Activated gamma-delta T cell (primary cell): ENCODE results near the gene ZNF277.
"Not testable (repeated sequence)": the region's sequence is repeated elsewhere in the genome, so short reads cannot be mapped to it uniquely, and the experiment has no call there.

Experiments used
- DNase-seq: peaks from one replicate; lab custom pipeline; 2025; lab: John Stamatoyannopoulos, UW

ZNF277 gene

DNA sequence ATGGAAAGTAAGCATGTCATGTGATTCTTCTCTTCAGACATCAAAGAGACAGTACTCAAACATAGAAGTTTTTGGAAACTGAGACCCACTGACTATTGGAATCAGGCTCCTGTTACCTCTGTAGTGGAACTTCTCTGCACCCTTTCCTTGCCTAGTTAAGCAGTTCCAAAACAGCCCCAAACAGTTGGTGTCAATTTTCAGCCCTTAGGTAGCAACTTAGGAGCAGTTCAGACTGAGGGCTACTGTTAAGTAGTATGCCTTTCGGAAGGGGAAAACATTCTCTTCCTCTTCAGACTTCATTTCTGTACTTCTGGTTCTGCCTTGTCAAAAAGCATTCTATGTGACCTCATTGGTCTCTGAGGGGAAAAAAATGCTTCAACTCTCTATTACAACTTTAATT is 85.7 kb downstream of the ZNF277 start:
- no peak for DNase-seq

- no peak for DNase-seq
These were observed 86.9 kb downstream of the ZNF277 start for GRCh38 chr7:112293416-112293815.

GRCh38 chr7:112296432-112296831 is 89.9 kb downstream of the ZNF277 start:
- DNase-seq = no peak

GRCh38 chr7:112297681-112298080 is 91.2 kb downstream of the ZNF277 start:
- no peak for DNase-seq

DNA sequence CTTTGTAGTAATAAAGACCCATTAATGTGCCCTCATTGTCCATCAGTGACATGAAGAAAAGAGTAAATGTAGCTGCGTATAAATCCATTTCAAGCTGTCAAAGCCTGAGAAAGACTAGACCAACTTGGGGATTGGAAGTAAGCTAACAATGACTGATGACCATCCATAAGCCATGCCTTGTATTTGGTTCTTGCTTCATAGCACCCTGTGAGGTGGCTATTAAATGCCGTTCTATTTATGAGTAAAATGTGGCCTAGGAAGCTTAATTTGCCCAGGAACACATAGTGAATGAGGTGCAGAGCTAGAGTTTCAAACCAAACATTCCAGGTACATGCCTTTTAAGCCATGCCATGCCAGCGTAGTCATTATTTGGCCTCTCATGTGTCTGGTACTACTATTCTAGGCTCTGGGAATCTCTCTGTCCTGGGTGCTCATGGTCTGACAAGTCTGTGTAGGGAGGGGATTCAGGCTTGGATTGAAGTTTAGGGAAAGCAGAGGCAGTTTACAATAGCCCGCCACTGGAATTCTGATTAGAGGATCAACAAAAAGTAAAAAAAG is 92.1 kb downstream of the ZNF277 start:
- no peak for DNase-seq

- no peak for DNase-seq
These were observed 93.6 kb downstream of the ZNF277 start for GRCh38 chr7:112300072-112300471.

DNA sequence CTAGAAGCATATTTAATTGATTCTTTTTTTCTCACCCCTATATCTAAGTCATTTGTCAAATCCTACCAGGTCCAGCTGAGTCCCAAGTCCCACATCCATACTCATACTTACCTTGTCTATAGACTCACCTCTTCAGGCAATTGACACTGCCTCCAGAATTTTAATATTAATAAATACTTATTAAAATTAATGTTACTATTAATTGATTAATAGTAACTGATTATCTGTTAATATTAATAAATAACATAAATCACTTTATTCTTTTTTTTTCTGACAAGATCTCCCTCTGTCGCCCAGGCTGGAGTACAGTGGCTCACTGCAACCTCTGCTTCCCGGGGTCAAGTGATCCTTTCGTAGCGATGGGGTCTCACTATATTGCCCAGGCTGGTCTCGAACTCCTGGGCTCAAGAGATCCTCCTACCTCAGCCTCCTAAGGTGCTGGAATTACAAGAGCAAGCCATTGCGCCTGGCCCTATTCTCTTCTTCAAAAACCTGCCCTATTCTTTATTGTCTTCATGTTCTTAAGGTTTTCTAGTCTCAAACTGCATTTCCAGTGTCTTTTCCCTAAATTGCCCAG is 94.4 kb downstream of the ZNF277 start:
- DNase-seq = no peak

DNA sequence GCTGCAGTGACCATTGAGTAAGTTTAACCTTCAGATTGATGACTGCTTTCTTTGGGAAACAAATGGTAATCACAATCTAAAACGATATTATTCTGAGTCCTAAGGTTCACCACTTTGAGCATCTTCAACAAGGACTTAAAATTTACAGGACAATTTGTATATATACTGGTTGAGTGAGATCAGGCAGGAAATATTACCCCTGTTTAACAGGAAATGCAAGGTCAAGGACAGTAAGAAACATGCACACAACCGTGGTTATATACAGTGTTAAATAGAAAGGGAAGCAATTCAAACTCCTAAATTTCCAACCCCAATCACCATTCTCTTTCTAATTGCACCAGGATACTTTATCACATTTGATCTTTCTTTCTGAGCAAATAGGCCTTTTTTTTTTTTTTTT is 96.1 kb downstream of the ZNF277 start:
- no peak for DNase-seq

GRCh38 chr7:112306903-112307302 is 100.4 kb downstream of the ZNF277 start:
- DNase-seq = no peak

GRCh38 chr7:112307506-112307905 is 101.0 kb downstream of the ZNF277 start:
- DNase-seq = no peak

- no peak for DNase-seq
These were observed 102.5 kb downstream of the ZNF277 start for GRCh38 chr7:112308974-112309373.

GRCh38 chr7:112316803-112317202 is 110.3 kb downstream of the ZNF277 start:
- DNase-seq = not testable (repeated sequence)

DNA sequence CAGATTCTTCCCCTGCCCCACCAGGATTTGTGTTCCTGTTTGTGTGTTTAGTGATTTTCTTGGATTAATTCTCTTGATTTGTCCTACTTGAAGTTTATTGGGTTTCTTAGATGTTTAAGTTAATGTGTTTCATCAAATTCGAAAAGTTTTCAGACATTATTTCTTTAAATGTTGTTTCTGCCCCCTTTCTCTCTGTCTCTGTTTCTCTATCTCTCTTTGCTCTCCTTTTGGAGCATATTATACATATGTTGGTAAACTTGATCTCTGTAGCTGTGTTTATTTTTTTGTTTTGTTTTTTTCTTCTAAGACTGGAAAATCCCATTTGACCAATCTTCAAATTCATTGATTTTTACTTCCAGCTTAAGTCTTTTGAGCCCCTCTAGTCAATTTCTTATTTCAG is 115.6 kb downstream of the ZNF277 start:
- DNase-seq = no peak

- DNase-seq = no peak
These were observed 121.1 kb downstream of the ZNF277 start for GRCh38 chr7:112327566-112327965.

DNA sequence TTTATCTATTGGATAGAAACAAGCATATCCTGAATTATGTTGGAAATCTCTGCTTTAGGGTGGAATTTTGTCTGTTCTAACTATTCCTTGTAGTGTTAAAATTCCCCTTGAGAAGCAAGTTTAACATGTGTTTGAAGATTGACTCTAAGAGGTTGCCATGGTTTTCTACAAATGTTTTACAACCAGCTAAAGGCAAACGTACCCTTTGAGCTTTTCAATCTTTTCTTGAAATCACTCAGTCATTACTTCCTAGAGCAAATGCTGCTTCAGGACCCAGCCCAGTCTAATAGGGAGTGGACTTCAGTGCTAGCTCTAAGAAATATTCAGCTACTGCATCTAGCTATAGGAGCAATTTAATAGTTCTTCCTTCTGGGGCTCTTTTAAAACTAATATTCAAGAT is 125.0 kb downstream of the ZNF277 start:
- DNase-seq = no peak

DNA sequence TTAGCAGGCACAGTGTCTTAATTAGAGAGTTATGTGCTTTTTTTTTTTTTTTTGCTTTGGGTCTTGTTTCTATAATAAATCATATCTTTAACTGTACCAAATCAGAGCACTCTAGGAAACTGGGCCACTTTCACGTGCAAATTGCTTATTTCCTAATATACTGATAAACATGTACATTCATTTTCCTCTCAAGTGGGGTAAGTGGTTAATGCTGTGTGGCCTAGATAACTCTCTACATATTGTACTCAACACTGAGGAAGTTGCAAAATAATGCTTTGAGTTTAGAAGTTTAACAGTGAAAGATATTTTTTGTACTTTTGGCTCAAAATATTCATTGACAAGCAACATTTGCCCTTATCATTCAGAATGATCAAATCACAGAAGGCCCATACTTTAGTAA is 127.9 kb downstream of the ZNF277 start:
- no peak for DNase-seq

DNA sequence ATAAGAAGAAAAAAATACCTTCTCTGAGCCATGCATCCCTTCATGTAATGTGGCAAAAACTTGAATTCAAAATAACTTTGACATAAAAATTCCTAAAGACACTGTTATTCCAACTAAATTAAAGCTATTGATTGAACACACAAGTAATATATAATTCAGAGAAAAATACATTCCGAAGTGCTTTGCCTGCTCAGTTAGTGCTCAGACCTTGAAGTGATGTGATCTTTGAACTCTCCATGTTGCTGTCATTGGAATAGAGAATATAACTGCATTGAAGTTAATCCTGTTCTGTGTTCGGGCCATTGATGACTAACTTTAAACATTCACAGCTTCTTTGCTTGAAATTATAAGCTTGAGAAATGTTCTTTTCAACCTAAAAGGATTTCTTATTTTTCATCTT is 129.8 kb downstream of the ZNF277 start:
- no peak for DNase-seq

- no peak for DNase-seq
These were observed 130.6 kb downstream of the ZNF277 start for GRCh38 chr7:112336936-112337576.

- DNase-seq = no peak
These were observed 131.4 kb downstream of the ZNF277 start for GRCh38 chr7:112337892-112338291.

- no peak for DNase-seq
These were observed 132.3 kb downstream of the ZNF277 start for GRCh38 chr7:112338786-112339185.

- no peak for DNase-seq
These were observed 135.0 kb downstream of the ZNF277 start for GRCh38 chr7:112341464-112341863.

GRCh38 chr7:112346381-112347060 is 140.0 kb downstream of the ZNF277 start:
- DNase-seq = no peak

DNA sequence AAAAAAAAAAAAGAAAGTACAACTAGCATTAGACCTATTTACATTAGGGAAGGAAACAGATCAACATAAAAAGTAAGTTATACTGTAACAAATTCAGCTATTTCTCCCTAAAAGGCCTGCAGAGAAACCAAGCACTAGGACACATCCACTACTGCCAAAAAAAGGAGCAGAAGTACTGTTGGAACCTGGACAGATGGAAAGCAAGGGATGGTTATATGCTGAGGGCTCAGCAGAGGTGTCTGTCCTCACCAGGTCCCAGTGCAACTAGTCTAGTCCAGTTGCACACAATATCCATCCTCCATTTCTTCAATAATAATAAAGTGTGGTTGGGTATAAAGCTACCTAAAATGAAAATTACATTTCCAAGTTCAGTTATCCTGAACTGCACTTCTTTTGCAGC is 140.6 kb downstream of the ZNF277 start:
- no peak for DNase-seq
